Esophagus muscularis mucosa (tissue), 4 donors: Measurements from ENCODE around the gene C20orf141.

Source experiments
- CTCF ChIP-seq, 3 experiments: fragments of 200-600 bp in 2 of 3; fragments of 450-650 bp in 1 of 3; sonication (generic) in 2 of 3; IDR thresholded peaks; one replicate each; pipeline ENCODE4 v1.5.1; 2017 to 2019; ENCODE audit warnings: antibody characterized with exemption in 3 of 3, mild to moderate bottlenecking in 2 of 3, moderate library complexity in 1 of 3
- EP300 ChIP-seq: sonication (generic); formaldehyde crosslinking; IDR thresholded peaks from one replicate; pipeline ENCODE4 v1.6.1; 2017; ENCODE audit warnings: antibody characterized with exemption
- POLR2A ChIP-seq: fragments of 450-650 bp; IDR thresholded peaks from one replicate; pipeline ENCODE4 v1.6.1; 2017; ENCODE audit warnings: antibody characterized with exemption, moderate library complexity, mild to moderate bottlenecking, low read depth
- POLR2AphosphoS5 ChIP-seq, 2 donors: sonication (generic); formaldehyde crosslinking; IDR thresholded peaks; one replicate each; pipeline ENCODE4 v1.6.1; 2017; ENCODE audit warnings: antibody characterized with exemption in 2 of 2

GRCh38 chr20:2825761-2826160 lies 11.0 kb downstream of the C20orf141 start:
- no peak for TF ChIP-seq CTCF (IDR thresholded peaks at IDR 0.05)
- no peak for TF ChIP-seq POLR2A
- TF ChIP-seq EP300: no peak
- no peak for TF ChIP-seq POLR2AphosphoS5 (IDR thresholded peaks at IDR 0.05)
